ENCODE data around the gene LIME1.

DNA sequence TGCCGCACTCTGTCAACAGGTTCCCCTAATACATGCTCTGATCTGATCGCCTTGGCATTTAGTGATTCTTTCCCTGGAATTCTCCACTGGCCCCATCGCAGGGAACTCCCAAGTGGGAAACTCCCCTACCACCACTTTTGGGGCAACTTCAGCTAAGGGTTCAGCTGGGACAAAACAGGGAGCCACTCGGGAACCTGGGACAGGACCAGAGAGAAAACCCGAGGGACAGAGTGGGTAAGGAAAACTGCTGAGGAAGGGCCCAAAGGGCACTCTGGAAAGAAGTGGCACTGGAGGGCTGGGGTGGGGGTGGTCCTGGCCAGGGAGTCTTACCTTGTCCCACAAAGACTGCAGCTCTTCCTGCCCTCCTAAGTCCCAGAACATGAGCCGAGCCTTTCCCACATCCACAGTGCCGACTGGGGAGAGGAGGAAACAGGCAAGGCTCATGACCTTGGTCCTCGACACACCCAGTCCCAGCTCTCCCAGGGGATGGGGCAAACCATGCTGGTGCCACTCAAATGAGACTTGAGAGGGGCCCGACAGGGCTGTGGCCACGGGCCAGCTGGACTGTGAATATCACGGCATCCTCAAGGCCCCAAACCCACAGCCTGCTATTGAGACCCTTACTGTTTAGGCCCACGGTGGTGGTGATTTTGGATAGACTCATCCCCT is 30.3 kb upstream of the LIME1 start:
- no peak for TF ChIP-seq EZH2 (IDR thresholded peaks at IDR 0.05; ENCODE audit: low read length, missing control alignments)
- TF ChIP-seq, protein P1, sequence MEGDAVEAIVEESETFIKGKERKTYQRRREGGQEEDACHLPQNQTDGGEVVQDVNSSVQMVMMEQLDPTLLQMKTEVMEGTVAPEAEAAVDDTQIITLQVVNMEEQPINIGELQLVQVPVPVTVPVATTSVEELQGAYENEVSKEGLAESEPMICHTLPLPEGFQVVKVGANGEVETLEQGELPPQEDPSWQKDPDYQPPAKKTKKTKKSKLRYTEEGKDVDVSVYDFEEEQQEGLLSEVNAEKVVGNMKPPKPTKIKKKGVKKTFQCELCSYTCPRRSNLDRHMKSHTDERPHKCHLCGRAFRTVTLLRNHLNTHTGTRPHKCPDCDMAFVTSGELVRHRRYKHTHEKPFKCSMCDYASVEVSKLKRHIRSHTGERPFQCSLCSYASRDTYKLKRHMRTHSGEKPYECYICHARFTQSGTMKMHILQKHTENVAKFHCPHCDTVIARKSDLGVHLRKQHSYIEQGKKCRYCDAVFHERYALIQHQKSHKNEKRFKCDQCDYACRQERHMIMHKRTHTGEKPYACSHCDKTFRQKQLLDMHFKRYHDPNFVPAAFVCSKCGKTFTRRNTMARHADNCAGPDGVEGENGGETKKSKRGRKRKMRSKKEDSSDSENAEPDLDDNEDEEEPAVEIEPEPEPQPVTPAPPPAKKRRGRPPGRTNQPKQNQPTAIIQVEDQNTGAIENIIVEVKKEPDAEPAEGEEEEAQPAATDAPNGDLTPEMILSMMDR (conservative IDR thresholded peaks at IDR 0.05 in 1 of 2, IDR thresholded peaks at IDR 0.05 in 1 of 2; ENCODE audit: low read depth in 1 of 2, low read length in 2 of 2), result no peak

Data from fibroblast of lung (primary cell).